GM12874 (cell line): ENCODE results near the gene KRT8.
"Not testable (repeated sequence)": the region's sequence is repeated elsewhere in the genome, so short reads cannot be mapped to it uniquely, and the experiment has no call there.

ENCODE experiments used
- CTCF ChIP-seq: IDR thresholded peaks from 2 replicates; pipeline ENCODE4 v1.5.1; 2011; ENCODE audit warnings: low read depth, mild to moderate bottlenecking, control low read depth, low read length, moderate library complexity; ENCODE audit not compliant: insufficient read depth

The KRT8 gene

GRCh38 chr12:52904509-52905300 is at the start of gene KRT8:
KRT8 (minus strand) TSS chr12:52905076; CDS start chr12:52904981, 95 bp downstream.
- not testable (repeated sequence) for TF ChIP-seq CTCF

- TF ChIP-seq CTCF = no peak
Measured at GRCh38 chr12:52953181-52953841, 48.4 kb upstream of the KRT8 start.

- peak; percentile 43 for TF ChIP-seq CTCF
Measured at GRCh38 chr12:52952076-52952801, 47.4 kb upstream of the KRT8 start.

GRCh38 chr12:52951640-52952039 is 46.8 kb upstream of the KRT8 start:
- no peak for TF ChIP-seq CTCF

- no peak for TF ChIP-seq CTCF
Measured at GRCh38 chr12:52951126-52951525, 46.2 kb upstream of the KRT8 start.

GRCh38 chr12:52950553-52950952 is 45.7 kb upstream of the KRT8 start:
- no peak for TF ChIP-seq CTCF
